Natural killer cell (primary cell): ENCODE data around the gene FBLN1. TPM values are rescaled to one million over a fixed set of nuclear protein-coding genes. Genes with fewer than 3 reads are reported as not detected.
"Not testable (repeated sequence)": the region's sequence is repeated elsewhere in the genome, so short reads cannot be mapped to it uniquely, and the experiment has no call there.

Experiments
- ATAC-seq, 3 donors: fragments of 150-1000 bp in 2 of 3; fragments of 200-7000 bp in 1 of 3; cut with Tn5 transposase; 1 replicate in 1 of 3; 2 replicates in 2 of 3; pipeline ENCODE4 v1.10.0; 2021; ENCODE audit warnings: mild to moderate bottlenecking in 2 of 3, moderate library complexity in 2 of 3
- DNase-seq, 2 donors: peaks; one replicate each; pipeline versions ENCODE4 v3.0.0 to v3.0.0-alpha.2; 2013 to 2021; ENCODE audit warnings: mixed read lengths in 1 of 2
- H3K27ac ChIP-seq: one replicate; pipeline ENCODE4 v1.5.1; 2013; ENCODE audit warnings: mild to moderate bottlenecking, low read length
- H3K27me3 ChIP-seq: one replicate; pipeline ENCODE4 v1.6.1; 2013; ENCODE audit warnings: low read length; ENCODE audit not compliant: control insufficient read depth, insufficient read depth
- H3K36me3 ChIP-seq: one replicate; pipeline ENCODE4 v1.6.1; 2013; ENCODE audit warnings: low read length; ENCODE audit not compliant: control insufficient read depth, insufficient read depth
- H3K4me1 ChIP-seq: one replicate; pipeline ENCODE4 v1.6.1; 2013; ENCODE audit warnings: low read length; ENCODE audit not compliant: control insufficient read depth, insufficient read depth
- H3K4me3 ChIP-seq: one replicate; pipeline ENCODE4 v1.5.1; 2013; ENCODE audit warnings: low read length
- H3K9me3 ChIP-seq: one replicate; pipeline ENCODE4 v1.6.1; 2013; ENCODE audit warnings: low read length; ENCODE audit not compliant: control insufficient read depth, insufficient read depth
- H3K27ac Mint-ChIP-seq, 2 donors: one replicate each; pipeline ENCODE4 v1.8.0; 2022; ENCODE audit warnings: mild to moderate bottlenecking in 2 of 2, mixed read lengths in 2 of 2, moderate library complexity in 1 of 2
- H3K27me3 Mint-ChIP-seq, 2 donors: one replicate each; pipeline ENCODE4 v1.8.0; 2022; ENCODE audit warnings: low read depth in 2 of 2, mixed read lengths in 2 of 2
- H3K36me3 Mint-ChIP-seq: one replicate; pipeline ENCODE4 v1.8.0; 2022; ENCODE audit warnings: mixed read lengths
- H3K4me1 Mint-ChIP-seq, 2 donors: one replicate each; pipeline ENCODE4 v1.8.0; 2022; ENCODE audit warnings: mixed read lengths in 2 of 2
- H3K4me3 Mint-ChIP-seq: one replicate; pipeline ENCODE4 v1.8.0; 2022; ENCODE audit warnings: mild to moderate bottlenecking, moderate library complexity, mixed read lengths
- H3K9me3 Mint-ChIP-seq, 2 donors: one replicate each; pipeline ENCODE4 v1.8.0; 2022; ENCODE audit warnings: mixed read lengths in 2 of 2
- CTCF ChIP-seq: fragments of 200-600 bp; IDR thresholded peaks from one replicate; pipeline ENCODE4 v1.8.0; 2022; ENCODE audit warnings: antibody characterized with exemption
- WGBS: methylation state at CpG from one replicate; pipeline ENCODE4 v1.1.7; 2013; ENCODE audit warnings: missing lambda C conversion rate; ENCODE audit not compliant: insufficient coverage; 5-methylcytosine and 5-hydroxymethylcytosine counted together
- intact Hi-C: fragments of 100-400 bp; cut with micrococcal nuclease; formaldehyde crosslinking; loops from one replicate; pipeline ENCODE4 v1.14.2; 2022
- total RNA-seq, 4 donors: library from RNA; stranded (reverse); fragments of 120-200 nt in 1 of 4; gene quantifications; one replicate each; pipeline versions ENCODE4 v1.2.3 to v1.2.4, GENCODE V29; 2013 to 2022

Gene FBLN1
- total RNA-seq, 3 donors from 2014 or later (not counting 1 experiment from before 2014, with no cell fraction given) = 0.58 TPM; not detected in 2

- Mint-ChIP-seq H3K9me3 (no peaks in the 10 kb centered on the region), H3K36me3 (no peaks in the 10 kb centered on the region), H3K4me3 (no peak overlapping the region), H3K4me1 (no peaks in the 10 kb centered on the region), H3K27ac (no peak overlapping the region), H3K27me3 (peaks cover 6 to 17% of the 10 kb centered on the region in 2 donors)
- intact Hi-C loops = loop anchor here (5.0 kb wide), 1 partner anchor 281 kb away; no protein-coding TSS in a partner anchor
- WGBS = 60% methylated on average over 23 of the region's 23 CpGs
- no peaks in the 10 kb centered on the region for H3K27me3 ChIP-seq
- peak; percentile 36 to 61 (median 54) for ATAC-seq
- no peaks in the 10 kb centered on the region for H3K36me3 ChIP-seq
- TF ChIP-seq CTCF = peak; percentile 53
- peak; percentile 35 to 60 for DNase-seq
- no peaks in the 10 kb centered on the region for H3K4me1 ChIP-seq
- H3K4me3 ChIP-seq = no peak overlapping the region
- no peak overlapping the region for H3K27ac ChIP-seq
- no peaks in the 10 kb centered on the region for H3K9me3 ChIP-seq
Observed at GRCh38 chr22:45553351-45554039, 50.8 kb downstream of the FBLN1 start.

GRCh38 chr22:45554040-45554406, 51.3 kb downstream of the FBLN1 start:
- H3K27me3 ChIP-seq = no peaks in the 10 kb centered on the region
- Mint-ChIP-seq H3K4me1 (no peaks in the 10 kb centered on the region), H3K27ac (no peak overlapping the region), H3K9me3 (no peaks in the 10 kb centered on the region), H3K27me3 (peaks cover 6 to 17% of the 10 kb centered on the region in 2 donors), H3K4me3 (no peak overlapping the region), H3K36me3 (no peaks in the 10 kb centered on the region)
- ATAC-seq (peak in 1 of 3 donors; percentile 14), DNase-seq (no peak)
- H3K9me3 ChIP-seq = no peaks in the 10 kb centered on the region
- H3K27ac ChIP-seq = no peak overlapping the region
- no peak overlapping the region for H3K4me3 ChIP-seq
- no peaks in the 10 kb centered on the region for H3K4me1 ChIP-seq
- 73% methylated on average over 16 of the region's 16 CpGs for WGBS
- intact Hi-C loops = loop anchor here (5.0 kb wide), 1 partner anchor 282 kb away; no protein-coding TSS in a partner anchor
- H3K36me3 ChIP-seq = no peaks in the 10 kb centered on the region
- TF ChIP-seq CTCF = peak; percentile 4

- Mint-ChIP-seq H3K36me3 (peaks cover under 1% of the 10 kb centered on the region), H3K4me1 (no peaks in the 10 kb centered on the region), H3K27ac (no peak overlapping the region), H3K4me3 (no peak overlapping the region), H3K9me3 (no peaks in the 10 kb centered on the region), H3K27me3 (peaks cover 6 to 17% of the 10 kb centered on the region in 2 donors)
- H3K4me1 ChIP-seq = no peaks in the 10 kb centered on the region
- DNase-seq (no peak), ATAC-seq (no peak)
- no peak overlapping the region for H3K4me3 ChIP-seq
- H3K27me3 ChIP-seq = no peaks in the 10 kb centered on the region
- WGBS = 60% methylated on average over 14 of the region's 19 CpGs
- intact Hi-C loops = loop anchor here (5.0 kb wide), 1 partner anchor 283 kb away; no protein-coding TSS in a partner anchor
- no peak overlapping the region for H3K27ac ChIP-seq
- no peaks in the 10 kb centered on the region for H3K36me3 ChIP-seq
- no peak for TF ChIP-seq CTCF
- H3K9me3 ChIP-seq = no peaks in the 10 kb centered on the region
Observed at GRCh38 chr22:45554861-45555260, 52.2 kb downstream of the FBLN1 start.

- peaks cover 11% of the 10 kb centered on the region for H3K36me3 Mint-ChIP-seq
- peaks cover 6 to 17% of the 10 kb centered on the region in 2 donors for H3K27me3 Mint-ChIP-seq
- ATAC-seq, intact Hi-C loops, H3K27ac Mint-ChIP-seq, H3K27ac ChIP-seq, H3K4me3 Mint-ChIP-seq, H3K9me3 Mint-ChIP-seq, H3K4me3 ChIP-seq, DNase-seq, H3K4me1 Mint-ChIP-seq, H3K4me1 ChIP-seq, H3K36me3 ChIP-seq, H3K27me3 ChIP-seq, H3K9me3 ChIP-seq: not testable (repeated sequence)
- 77% methylated on average over 7 of the region's 7 CpGs for WGBS
Observed at GRCh38 chr22:45557926-45558325, 55.2 kb downstream of the FBLN1 start.

GRCh38 chr22:45560092-45560491, 57.4 kb downstream of the FBLN1 start:
- H3K27ac ChIP-seq, H3K27ac Mint-ChIP-seq, H3K4me1 Mint-ChIP-seq, H3K4me3 ChIP-seq, H3K27me3 Mint-ChIP-seq, H3K27me3 ChIP-seq, intact Hi-C loops, H3K4me1 ChIP-seq, H3K9me3 Mint-ChIP-seq, ATAC-seq, DNase-seq, H3K4me3 Mint-ChIP-seq, H3K36me3 ChIP-seq, H3K9me3 ChIP-seq: not testable (repeated sequence)
- 87% methylated on average over 3 of the region's 3 CpGs for WGBS
- peaks cover 11% of the 10 kb centered on the region for H3K36me3 Mint-ChIP-seq

GRCh38 chr22:45560761-45561160, 58.1 kb downstream of the FBLN1 start:
- peaks cover 11% of the 10 kb centered on the region for H3K36me3 Mint-ChIP-seq
- ATAC-seq, intact Hi-C loops, H3K9me3 ChIP-seq, H3K27me3 Mint-ChIP-seq, H3K4me1 Mint-ChIP-seq, H3K36me3 ChIP-seq, H3K4me1 ChIP-seq, H3K27ac Mint-ChIP-seq, DNase-seq, H3K27me3 ChIP-seq, H3K9me3 Mint-ChIP-seq, H3K4me3 ChIP-seq, H3K27ac ChIP-seq, H3K4me3 Mint-ChIP-seq: not testable (repeated sequence)
- whole genome bisulfite sequencing = 90% methylated on average over 4 of the region's 4 CpGs
